ENCODE results near the gene HILPDA.
A peak's percentile ranks its signal among the peaks of the same experiment; 100 is the strongest.
"Not testable (repeated sequence)": the region's sequence is repeated elsewhere in the genome, so short reads cannot be mapped to it uniquely, and the experiment has no call there.

The HILPDA gene

DNA sequence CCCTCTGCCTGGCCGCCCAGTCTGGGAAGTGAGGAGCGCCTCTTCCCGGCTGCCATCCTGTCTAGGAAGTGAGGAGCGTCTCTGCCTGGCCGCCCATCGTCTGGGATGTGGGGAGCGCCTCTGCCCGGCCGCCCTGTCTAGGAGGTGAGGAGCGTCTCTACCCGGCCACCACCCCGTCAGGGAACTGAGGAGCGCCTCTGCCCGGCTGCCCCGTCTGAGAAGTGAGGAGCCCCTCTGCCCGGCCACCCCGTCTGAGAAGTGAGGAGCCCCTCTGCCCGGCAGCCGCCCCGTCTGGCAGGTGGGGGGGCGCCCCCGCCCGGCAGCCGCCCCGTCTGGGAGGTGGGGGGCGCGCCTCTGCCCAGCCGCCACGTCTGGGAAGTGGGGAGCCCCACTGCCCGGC, 7.7 kb downstream of the HILPDA start:
- DNase-seq (ENCODE audit: low read depth in 2 of 2) = not testable (repeated sequence)

DNA sequence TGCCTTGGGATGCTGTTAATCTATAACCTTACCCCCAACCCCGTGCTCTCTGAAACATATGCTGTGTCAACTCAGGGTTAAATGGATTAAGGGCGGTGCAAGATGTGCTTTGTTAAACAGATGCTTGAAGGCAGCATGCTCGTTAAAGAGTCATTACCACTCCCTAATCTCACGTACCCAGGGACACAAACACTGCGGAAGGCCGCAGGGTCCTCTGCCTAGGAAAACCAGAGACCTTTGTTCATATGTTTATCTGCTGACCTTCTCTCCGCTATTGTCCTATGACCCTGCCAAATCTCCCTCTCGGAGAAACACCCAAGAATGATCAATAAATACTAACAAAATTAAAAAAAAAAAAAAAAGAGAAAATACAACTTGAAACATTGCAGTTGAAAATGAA, 8.3 kb downstream of the HILPDA start:
- DNase-seq (ENCODE audit: low read depth in 2 of 2) = not testable (repeated sequence)

DNA sequence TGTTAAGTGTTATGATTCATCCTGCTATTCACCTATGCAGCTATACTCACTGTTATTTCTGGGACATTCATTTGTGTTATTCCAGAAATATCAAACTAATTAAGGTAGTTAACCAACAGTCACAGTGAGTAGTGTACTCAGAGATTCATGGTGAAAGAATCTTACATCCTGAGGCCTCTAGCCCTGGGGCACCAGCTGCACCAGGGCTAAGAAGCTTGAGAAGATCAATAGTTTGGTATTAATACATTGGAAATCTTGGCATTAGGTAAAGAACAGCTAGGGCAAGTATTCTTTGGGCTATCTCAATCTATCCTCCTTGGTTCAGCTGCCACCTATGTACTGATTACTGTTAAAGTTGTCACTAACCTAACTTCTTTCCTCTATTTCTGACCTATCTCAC, 11.2 kb downstream of the HILPDA start:
- DNase-seq (ENCODE audit: low read depth in 2 of 2) = not testable (repeated sequence)

DNA sequence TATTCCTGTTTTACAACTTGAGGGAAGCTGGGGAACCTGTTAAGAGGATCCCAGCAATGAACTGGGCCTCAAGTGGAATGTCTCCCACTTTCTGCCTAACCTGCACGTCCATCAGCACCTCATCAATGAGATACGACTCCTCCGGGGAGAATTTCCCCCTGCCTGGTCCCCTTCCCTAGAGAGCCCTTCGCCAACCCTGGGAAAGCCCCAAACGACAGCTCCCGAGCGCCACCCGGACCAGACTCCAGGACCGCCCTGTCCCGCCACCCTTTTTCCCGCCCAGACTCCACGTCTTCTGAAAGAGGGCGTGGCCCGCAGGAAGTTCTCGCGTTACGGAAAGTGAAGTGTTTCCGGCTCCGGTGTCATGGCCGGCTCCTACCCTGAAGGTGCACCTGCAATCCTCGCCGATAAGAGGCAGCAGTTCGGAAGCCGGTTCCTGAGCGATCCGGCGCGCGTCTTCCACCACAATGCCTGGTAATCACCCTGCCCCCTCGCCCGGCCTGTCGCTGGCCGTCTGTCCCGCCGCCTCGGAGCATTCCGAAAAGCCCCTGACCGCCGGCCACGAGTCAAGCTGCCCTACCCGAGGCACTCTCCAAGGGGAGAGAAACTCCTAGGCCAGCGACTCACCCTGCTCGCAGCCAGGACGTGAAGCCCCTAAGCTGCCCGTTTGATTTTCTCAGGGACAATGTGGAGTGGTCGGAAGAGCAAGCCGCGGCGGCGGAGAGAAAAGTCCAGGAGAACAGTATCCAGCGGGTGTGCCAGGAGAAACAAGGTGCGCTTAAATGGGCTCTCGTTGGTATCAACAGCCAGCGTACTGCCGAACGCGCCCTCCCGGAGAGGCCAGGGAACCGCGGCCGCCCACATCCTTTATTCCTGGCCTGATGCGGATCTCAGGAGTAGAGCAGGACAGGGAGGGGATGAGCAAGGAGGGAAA, 21.0 kb downstream of the HILPDA start, which contains the start of gene METTL2B:
Gene METTL2B, plus strand, starts transcription at position 347 of the 934 bp plus-strand sequence. Its CDS starts 18 bp downstream, at position 365.
- peak; percentile 64 to 68 for DNase-seq (ENCODE audit: low read depth in 2 of 2)

DNA sequence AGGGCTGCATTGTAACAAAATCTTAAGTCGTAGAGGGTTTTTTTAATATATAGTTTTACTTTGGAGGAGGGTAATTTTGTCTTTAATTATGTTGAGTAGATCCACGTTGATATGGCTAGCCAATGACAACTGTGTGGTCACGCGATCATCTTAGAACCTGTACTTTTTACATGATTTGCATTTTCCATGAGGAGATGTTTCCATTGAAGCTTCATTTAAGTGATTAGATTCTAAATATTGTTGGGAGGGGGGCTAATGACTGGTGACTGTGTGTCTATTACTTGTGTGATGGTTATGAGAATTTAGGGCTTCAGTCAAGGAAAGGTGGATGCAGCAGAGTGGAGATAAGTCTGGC, 21.6 kb downstream of the HILPDA start:
- not testable (repeated sequence) for DNase-seq (ENCODE audit: low read depth in 2 of 2)

DNA sequence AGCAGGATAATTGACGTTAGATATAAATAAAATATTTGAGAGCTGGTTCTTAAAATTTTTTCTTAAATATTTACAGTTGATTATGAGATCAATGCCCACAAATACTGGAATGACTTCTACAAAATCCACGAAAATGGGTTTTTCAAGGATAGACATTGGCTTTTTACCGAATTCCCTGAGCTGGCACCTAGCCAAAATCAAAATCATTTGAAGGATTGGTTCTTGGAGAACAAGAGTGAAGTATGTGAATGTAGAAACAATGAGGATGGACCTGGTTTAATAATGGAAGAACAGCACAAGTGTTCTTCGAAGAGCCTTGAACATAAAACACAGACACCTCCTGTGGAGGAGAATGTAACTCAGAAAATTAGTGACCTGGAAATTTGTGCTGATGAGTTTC, 23.4 kb downstream of the HILPDA start:
- not testable (repeated sequence) for DNase-seq (ENCODE audit: low read depth in 2 of 2)

DNA sequence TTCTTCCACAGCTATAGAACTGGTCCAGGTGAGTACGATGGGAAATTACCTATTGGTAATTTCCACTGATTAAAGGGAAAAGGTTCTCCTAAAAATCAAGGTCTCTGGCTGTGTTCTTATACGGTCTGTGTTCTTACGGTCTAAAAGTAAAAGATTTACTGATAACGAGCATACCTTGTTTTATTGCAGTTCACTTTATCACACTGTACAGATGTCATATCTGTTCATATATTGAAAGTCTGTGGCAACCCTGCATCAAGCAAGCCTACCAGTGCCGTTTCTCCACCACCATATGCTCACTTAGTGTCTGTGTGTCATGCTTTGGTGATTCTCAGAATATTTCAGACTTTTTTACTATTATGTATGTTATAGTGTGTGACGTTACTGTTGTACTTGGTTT, 32.5 kb downstream of the HILPDA start:
- not testable (repeated sequence) for DNase-seq (ENCODE audit: low read depth in 2 of 2)

DNA sequence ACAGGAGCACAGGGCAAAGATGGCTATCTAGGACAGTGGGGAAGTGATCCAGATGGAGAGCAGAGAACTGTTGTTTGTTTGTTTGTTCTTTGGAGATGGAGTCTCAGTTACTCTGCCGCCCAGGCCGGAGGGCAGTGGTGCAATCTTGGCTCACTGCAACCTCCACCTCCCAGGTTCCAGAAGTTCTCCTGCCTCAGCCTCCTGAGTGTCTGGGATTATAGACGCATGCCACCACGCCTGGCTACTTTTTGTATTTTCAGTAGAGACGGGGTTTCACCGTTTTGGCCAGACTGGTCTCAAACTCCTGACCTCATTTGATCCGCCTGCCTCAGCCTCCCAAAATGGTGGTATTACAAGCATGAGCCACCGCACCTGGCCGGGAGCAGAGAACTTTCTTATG, 41.7 kb downstream of the HILPDA start:
- DNase-seq (ENCODE audit: low read depth in 2 of 2) = no peak

DNA sequence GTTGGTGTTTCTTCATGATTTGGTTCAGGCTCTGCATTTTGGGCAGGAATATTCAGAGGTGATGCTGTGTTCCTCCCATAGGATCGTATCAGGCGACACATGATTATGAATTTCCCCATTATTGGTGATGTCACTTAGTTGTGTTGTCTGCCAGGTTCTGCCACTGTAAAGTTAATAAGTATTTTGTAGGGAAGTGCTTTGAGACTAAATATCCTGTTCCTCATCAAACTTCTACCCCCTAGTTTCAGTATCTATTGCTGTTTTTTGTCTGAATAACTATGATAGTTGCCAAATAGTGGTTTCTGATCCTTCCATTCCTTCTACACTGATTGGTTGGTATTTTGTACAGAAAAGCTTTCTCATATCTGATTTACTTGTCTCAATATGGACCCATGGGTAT, 49.7 kb downstream of the HILPDA start:
- not testable (repeated sequence) for DNase-seq (ENCODE audit: low read depth in 2 of 2)

DNA sequence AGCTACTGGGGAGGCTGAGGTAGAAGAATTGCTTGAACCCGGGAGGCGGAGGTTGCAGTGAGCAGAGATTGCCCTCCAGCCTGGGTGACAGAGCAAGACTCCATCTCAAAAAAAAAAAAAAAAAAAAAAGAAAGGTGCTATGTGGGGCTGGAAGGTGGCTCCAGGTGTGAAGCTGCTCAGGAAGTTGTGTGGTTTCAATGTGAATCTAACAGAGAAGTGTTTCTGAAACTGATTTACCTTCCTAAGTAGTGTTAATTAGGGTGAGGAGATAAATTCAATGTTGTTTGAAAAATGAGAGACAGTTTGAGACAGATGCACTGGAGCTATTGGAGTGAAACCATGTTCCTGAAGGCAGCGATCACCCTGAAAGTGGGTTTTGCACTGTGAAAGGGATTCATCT, 51.1 kb downstream of the HILPDA start:
- not testable (repeated sequence) for DNase-seq (ENCODE audit: low read depth in 2 of 2)

DNA sequence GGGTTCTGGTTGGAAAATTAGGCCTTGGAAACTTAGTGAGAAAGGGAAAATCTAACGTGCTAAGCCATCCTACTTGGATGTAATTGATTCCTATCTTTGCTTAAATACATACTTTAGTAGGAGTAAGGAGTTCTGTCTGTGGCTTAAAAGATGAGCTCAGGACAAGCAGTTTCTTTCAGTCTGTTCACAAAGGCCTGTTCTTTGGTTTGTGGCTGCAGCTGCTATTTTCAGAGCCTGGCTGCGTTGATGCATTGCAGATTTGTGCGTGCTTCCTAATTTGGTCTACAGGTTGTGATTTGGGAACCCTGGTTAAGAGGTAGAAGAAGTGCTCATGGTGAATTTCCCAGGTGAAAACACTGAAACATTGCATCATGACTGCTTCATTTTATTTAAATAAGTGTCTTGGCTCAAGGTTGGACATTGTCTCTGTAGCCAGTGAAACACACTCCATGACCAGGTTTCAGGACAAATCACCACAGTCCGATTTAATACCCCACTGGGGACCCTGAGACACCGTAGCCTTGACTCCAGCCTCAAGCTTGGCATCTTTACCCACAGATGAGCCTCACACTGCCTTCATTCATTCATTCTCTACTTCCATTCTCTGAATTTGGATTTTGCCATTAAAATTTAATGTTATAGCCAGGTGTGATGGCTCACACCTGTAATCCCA, 51.8 kb downstream of the HILPDA start:
- DNase-seq (ENCODE audit: low read depth in 2 of 2) = not testable (repeated sequence)

All from fibroblast of skin of left biceps (primary cell).